SU-DHL-6 (cell line): Measurements from ENCODE around the gene NOS1AP.
"Not testable (repeated sequence)": the region's sequence is repeated elsewhere in the genome, so short reads cannot be mapped to it uniquely, and the experiment has no call there.

Source experiments
- EZH2phosphoT487 ChIP-seq: fragments of 200-600 bp; sonication (generic), shearing (Covaris generic); conservative IDR thresholded peaks from 2 replicates; pipeline ENCODE4 v1.6.1; 2018; ENCODE audit warnings: mild to moderate bottlenecking, antibody characterized with exemption, low read length, moderate library complexity, mixed read lengths
- TF ChIP-seq, protein P1 (sequence below): fragments of 200-600 bp; sonication (generic); IDR thresholded peaks from one replicate; pipeline ENCODE4 v1.5.1; 2017; ENCODE audit warnings: antibody characterized with exemption, mild to moderate bottlenecking, low read length, moderate library complexity; ENCODE audit not compliant: insufficient read depth, poor library complexity, severe bottlenecking

DNA sequence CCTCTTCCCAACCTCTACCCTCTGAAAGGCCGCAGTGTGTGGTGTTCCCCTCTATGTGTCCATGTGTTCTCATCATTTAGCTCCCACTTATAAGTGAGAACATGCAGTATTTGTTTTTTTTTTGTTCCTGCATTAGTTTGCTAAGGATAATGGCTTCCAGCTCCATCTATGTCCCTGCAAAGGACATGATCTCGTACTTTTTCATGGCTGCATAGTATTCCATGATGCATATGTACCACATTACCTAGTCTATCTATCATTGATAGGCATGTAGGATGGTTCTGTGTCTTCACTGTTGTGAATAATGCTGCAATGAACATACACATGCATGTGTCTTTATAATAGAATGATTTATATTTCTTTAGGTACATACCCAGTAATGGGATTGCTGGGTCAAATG is 12.6 kb downstream of the NOS1AP start:
- TF ChIP-seq, protein P1, sequence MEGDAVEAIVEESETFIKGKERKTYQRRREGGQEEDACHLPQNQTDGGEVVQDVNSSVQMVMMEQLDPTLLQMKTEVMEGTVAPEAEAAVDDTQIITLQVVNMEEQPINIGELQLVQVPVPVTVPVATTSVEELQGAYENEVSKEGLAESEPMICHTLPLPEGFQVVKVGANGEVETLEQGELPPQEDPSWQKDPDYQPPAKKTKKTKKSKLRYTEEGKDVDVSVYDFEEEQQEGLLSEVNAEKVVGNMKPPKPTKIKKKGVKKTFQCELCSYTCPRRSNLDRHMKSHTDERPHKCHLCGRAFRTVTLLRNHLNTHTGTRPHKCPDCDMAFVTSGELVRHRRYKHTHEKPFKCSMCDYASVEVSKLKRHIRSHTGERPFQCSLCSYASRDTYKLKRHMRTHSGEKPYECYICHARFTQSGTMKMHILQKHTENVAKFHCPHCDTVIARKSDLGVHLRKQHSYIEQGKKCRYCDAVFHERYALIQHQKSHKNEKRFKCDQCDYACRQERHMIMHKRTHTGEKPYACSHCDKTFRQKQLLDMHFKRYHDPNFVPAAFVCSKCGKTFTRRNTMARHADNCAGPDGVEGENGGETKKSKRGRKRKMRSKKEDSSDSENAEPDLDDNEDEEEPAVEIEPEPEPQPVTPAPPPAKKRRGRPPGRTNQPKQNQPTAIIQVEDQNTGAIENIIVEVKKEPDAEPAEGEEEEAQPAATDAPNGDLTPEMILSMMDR: not testable (repeated sequence)
- not testable (repeated sequence) for TF ChIP-seq EZH2phosphoT487
